Endodermal cell (in vitro differentiated cells): ENCODE results near the gene AMER3. TPM values are rescaled to one million over a fixed set of nuclear protein-coding genes. Genes with fewer than 3 reads are reported as not detected.

ENCODE experiments used
- DNase-seq: peaks from one replicate; pipeline ENCODE4 v3.0.0-alpha.2; 2017
- H3K27ac ChIP-seq: 2 replicates; pipeline ENCODE4 v1.5.1; 2013; ENCODE audit warnings: mild to moderate bottlenecking, low read depth, low read length, moderate library complexity
- H3K27me3 ChIP-seq: 2 replicates; pipeline ENCODE4 v1.6.1; 2013; ENCODE audit warnings: mild to moderate bottlenecking, low read length, moderate library complexity; ENCODE audit not compliant: insufficient read depth, control insufficient read depth, poor library complexity, severe bottlenecking
- H3K36me3 ChIP-seq: 2 replicates; pipeline ENCODE4 v1.7.0; 2013; ENCODE audit warnings: mild to moderate bottlenecking, low read length, moderate library complexity; ENCODE audit not compliant: control insufficient read depth, insufficient read depth
- H3K4me1 ChIP-seq: one replicate; pipeline ENCODE4 v1.7.0; 2013; ENCODE audit warnings: low read length; ENCODE audit not compliant: control insufficient read depth, insufficient read depth
- H3K4me3 ChIP-seq: 2 replicates; pipeline ENCODE4 v1.5.1; 2013; ENCODE audit warnings: mild to moderate bottlenecking, low read length, moderate library complexity
- H3K9ac ChIP-seq: 2 replicates; pipeline ENCODE4 v1.6.1; 2013; ENCODE audit warnings: mild to moderate bottlenecking, low read length, moderate library complexity; ENCODE audit not compliant: poor library complexity, severe bottlenecking; ENCODE audit errors: extremely low read depth
- H3K9me3 ChIP-seq: 2 replicates; pipeline ENCODE4 v1.6.1; 2013; ENCODE audit warnings: mild to moderate bottlenecking, low read length, moderate library complexity; ENCODE audit not compliant: control insufficient read depth
- H3K27ac Mint-ChIP-seq: 2 replicates; pipeline ENCODE4 v1.8.0; 2020; ENCODE audit warnings: mixed read lengths
- H3K27me3 Mint-ChIP-seq: 2 replicates; pipeline ENCODE4 v1.8.0; 2021; ENCODE audit warnings: mild to moderate bottlenecking, mixed read lengths; ENCODE audit not compliant: insufficient read depth
- H3K36me3 Mint-ChIP-seq: 2 replicates; pipeline ENCODE4 v1.8.0; 2020; ENCODE audit warnings: low read depth, mixed read lengths
- H3K4me1 Mint-ChIP-seq: 2 replicates; pipeline ENCODE4 v1.8.0; 2020; ENCODE audit warnings: mixed read lengths
- H3K4me3 Mint-ChIP-seq: 2 replicates; pipeline ENCODE4 v1.8.0; 2020; ENCODE audit warnings: mild to moderate bottlenecking, moderate library complexity, mixed read lengths
- H3K9me3 Mint-ChIP-seq: 2 replicates; pipeline ENCODE4 v1.8.0; 2020; ENCODE audit warnings: mild to moderate bottlenecking, mixed read lengths
- CTCF ChIP-seq: fragments of 200-600 bp; sonication (generic); conservative IDR thresholded peaks from 2 replicates; pipeline ENCODE4 v1.5.0; 2021; ENCODE audit warnings: antibody characterized with exemption, mild to moderate bottlenecking
- WGBS, 2 experiments: methylation state at CpG; one replicate each; pipeline versions ENCODE4 v1.1.5 to v1.1.7; 2013; ENCODE audit warnings: missing lambda C conversion rate in 2 of 2, mixed read lengths in 1 of 2; ENCODE audit not compliant: insufficient coverage in 1 of 2, insufficient read length in 1 of 2; 5-methylcytosine and 5-hydroxymethylcytosine counted together
- total RNA-seq, 2 donors: library from RNA; stranded (reverse); fragmentation: NEBNext Ultra II Directional in 1 of 2; extraction: Animal tissue kit (Norgen Biotek cat#: 25700) in 1 of 2; gene quantifications; 2 replicates in 1 of 2; 3 replicates in 1 of 2; pipeline ENCODE4 v1.2.1, GENCODE V29; 2021

Gene AMER3
- total RNA-seq, 2 donors from 2014 or later = 0.91 to 2.3 TPM

GRCh38 chr2:130805613-130806012 is 50.3 kb downstream of the AMER3 start:
- TF ChIP-seq CTCF = no peak
- 65 to 75% methylated on average over 4 of the region's 4 CpGs for WGBS, 2 experiments

GRCh38 chr2:130806370-130806769 is 51.0 kb downstream of the AMER3 start:
- Histone ChIP-seq H3K27me3 (no peaks in the 10 kb centered on the region), H3K36me3 (no peaks in the 10 kb centered on the region), H3K4me3 (no peak overlapping the region), H3K27ac (no peak overlapping the region), H3K4me1 (peaks cover 3% of the 10 kb centered on the region), H3K9ac (no peak overlapping the region), H3K9me3 (no peaks in the 10 kb centered on the region)
- H3K27ac Mint-ChIP-seq = no peak overlapping the region
- TF ChIP-seq CTCF = no peak
- no peaks in the 10 kb centered on the region for H3K36me3 Mint-ChIP-seq
- peaks cover 4% of the 10 kb centered on the region for H3K4me1 Mint-ChIP-seq
- H3K9me3 Mint-ChIP-seq = no peaks in the 10 kb centered on the region
- H3K4me3 Mint-ChIP-seq = no peak overlapping the region
- peaks cover 1% of the 10 kb centered on the region for H3K27me3 Mint-ChIP-seq
- DNase-seq = no peak
- 84 to 100% methylated on average over 1 to 4 of the region's 4 CpGs for WGBS, 2 experiments

More at GRCh38 chr2:130805613-130806012, 50.3 kb downstream of the AMER3 start:
- H3K27ac Mint-ChIP-seq = no peak overlapping the region
- H3K27me3 Mint-ChIP-seq = peaks cover 3% of the 10 kb centered on the region
- no peak overlapping the region for H3K4me3 Mint-ChIP-seq
- no peak for DNase-seq
- H3K4me1 ChIP-seq = peaks cover 3% of the 10 kb centered on the region
- no peaks in the 10 kb centered on the region for H3K9me3 Mint-ChIP-seq
- no peaks in the 10 kb centered on the region for H3K36me3 ChIP-seq
- H3K27me3 ChIP-seq = peaks cover 3% of the 10 kb centered on the region
- H3K4me1 Mint-ChIP-seq = peaks cover 4% of the 10 kb centered on the region
- no peak overlapping the region for H3K4me3 ChIP-seq
- no peaks in the 10 kb centered on the region for H3K9me3 ChIP-seq
- no peak overlapping the region for H3K9ac ChIP-seq
- no peaks in the 10 kb centered on the region for H3K36me3 Mint-ChIP-seq
- H3K27ac ChIP-seq = no peak overlapping the region

- H3K4me1 ChIP-seq = no peaks in the 10 kb centered on the region
- no peaks in the 10 kb centered on the region for H3K4me1 Mint-ChIP-seq
- H3K36me3 ChIP-seq = no peaks in the 10 kb centered on the region
- H3K36me3 Mint-ChIP-seq = no peaks in the 10 kb centered on the region
- no peak for TF ChIP-seq CTCF
- no peak overlapping the region for H3K27ac ChIP-seq
- H3K9me3 ChIP-seq = no peaks in the 10 kb centered on the region
- H3K4me3 Mint-ChIP-seq = no peak overlapping the region
- no peak overlapping the region for H3K27ac Mint-ChIP-seq
- H3K4me3 ChIP-seq = no peak overlapping the region
- no peaks in the 10 kb centered on the region for H3K27me3 ChIP-seq
- DNase-seq = no peak
- H3K9ac ChIP-seq = no peak overlapping the region
- H3K9me3 Mint-ChIP-seq = no peaks in the 10 kb centered on the region
- peaks cover 1% of the 10 kb centered on the region for H3K27me3 Mint-ChIP-seq
- WGBS, 2 experiments = 88 to 90% methylated on average over 6 to 14 of the region's 14 CpGs
Observed at GRCh38 chr2:130807659-130808385, 52.5 kb downstream of the AMER3 start.
